DMS53 treated with DMSO at 0.1 percent for 48 hours (cell line): Measurements from ENCODE around the gene OFD1.
A peak's percentile ranks its signal among the peaks of the same experiment; 100 is the strongest.
"Not testable (repeated sequence)": the region's sequence is repeated elsewhere in the genome, so short reads cannot be mapped to it uniquely, and the experiment has no call there.

Experiments used
- DNase-seq: peaks from one replicate; lab custom pipeline; 2025; ENCODE audit not compliant: unreplicated experiment; lab: John Stamatoyannopoulos, UW

OFD1 gene

DNA sequence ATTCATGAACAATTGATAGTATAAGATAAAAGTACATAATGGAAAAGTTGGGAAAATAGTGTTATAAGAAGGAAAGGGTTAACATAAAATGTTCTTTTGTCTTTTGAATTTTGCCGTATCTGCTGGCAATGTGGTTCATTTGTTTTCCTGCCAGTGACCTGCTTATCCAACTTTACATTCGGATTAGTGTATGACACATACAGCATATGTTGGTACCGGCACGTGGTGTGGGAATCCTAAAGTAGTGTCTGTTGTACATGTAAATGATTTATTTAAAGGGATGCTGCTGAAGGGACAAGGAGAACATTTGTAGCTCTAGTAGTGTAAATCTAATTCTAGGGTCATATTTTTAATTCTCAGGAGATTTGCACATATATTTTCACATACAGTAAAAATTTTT, 34.2 kb upstream of the OFD1 start:
- no peak for DNase-seq

GRCh38 chrX:13702111-13702789, 32.3 kb upstream of the OFD1 start:
- no peak for DNase-seq

DNA sequence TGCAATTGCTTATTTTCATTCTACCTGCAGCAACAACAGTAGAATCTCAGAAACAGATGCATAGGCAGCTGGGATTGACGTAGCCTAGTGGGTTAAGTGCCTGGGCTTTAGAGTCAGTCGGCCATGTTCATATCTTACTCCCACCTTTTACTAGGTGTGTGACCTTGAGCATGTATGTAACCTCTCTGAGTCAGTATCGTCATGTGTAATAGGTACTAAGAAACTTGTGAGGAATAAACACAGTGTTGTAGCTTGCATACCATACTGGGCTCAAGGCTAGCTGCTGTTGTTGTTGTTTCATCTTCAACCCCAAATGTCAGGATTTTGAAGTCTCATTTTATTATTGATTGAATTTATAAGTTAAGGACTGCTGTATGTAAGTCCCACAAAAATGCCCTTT, 31.4 kb upstream of the OFD1 start:
- no peak for DNase-seq

DNA sequence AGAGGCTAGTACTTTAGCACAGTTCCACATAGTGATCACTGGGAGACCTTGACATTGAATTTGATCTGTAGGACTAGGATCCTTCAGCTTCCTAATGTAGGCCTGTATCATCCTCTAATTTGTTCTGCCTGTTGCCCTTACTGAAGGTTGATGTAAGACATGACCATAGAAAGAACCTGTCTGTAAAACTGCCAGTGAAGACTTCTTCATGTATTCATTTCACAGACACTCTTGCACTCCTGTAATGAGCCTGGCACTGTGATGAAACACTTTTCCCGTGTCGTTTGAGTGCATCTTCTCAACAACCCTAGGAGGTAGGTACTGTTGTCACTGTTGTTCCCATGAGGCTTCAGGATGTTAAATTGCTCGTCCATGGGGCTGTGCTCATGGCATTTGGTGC, 31.0 kb upstream of the OFD1 start:
- no peak for DNase-seq

GRCh38 chrX:13711141-13711540, 23.4 kb upstream of the OFD1 start:
- DNase-seq: no peak

DNA sequence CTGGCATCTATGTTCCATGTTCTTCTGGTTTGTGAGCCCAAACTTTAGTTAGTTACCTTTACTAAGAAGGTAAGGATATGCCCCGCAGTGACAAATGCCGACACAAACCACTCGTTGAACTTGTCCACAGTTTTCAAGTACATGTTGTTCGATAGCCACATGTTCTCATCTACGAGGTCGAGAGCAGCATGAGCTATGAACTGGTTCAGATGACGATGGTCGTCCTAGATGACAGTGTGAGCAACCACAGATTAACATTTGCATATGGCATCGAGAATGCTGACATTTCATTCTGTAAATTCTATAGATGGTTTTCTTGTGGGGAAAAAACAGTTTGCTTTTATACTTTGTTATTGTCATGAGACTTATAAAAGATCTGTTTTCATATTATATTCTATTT, 18.1 kb upstream of the OFD1 start:
- DNase-seq: no peak

GRCh38 chrX:13716905-13717304, 17.6 kb upstream of the OFD1 start:
- DNase-seq: no peak

- DNase-seq: no peak
Observed at GRCh38 chrX:13717700-13718472, 16.7 kb upstream of the OFD1 start.

DNA sequence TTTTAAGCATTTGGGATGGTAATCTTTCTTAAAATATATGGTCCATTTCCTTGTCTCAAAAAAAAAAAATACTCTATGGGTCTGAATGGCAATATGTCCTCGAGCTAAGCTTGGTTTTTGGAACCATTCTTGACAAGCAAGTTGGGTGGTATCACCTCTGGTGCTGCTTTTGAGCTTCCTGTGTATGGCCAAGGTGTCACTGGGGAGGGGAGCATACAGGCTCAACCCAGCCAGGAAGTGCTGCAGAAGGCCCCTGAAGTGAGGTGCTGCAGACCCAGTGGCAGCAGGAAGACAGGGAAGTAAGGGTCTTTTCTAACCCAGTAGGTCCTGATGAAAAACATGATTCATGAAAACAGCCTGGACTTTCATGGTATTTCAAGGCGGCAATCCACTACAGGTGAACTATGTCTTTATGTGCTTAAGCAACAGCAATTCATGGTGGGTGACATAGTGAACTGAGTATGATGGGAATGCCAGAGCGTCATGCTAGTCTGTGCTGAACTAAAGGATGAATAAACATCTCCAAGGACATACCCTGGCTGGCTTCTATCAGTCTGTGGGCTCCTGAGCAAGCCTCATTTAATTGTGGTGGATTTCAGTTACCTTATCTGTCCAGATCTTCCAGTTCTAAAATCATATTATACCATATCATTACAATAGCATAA, 15.2 kb upstream of the OFD1 start:
- DNase-seq: no peak

- peak; percentile 30 for DNase-seq
Observed at GRCh38 chrX:13721371-13721770, 13.2 kb upstream of the OFD1 start.

- peak; percentile 30 for DNase-seq
Observed at GRCh38 chrX:13721819-13722519, 12.6 kb upstream of the OFD1 start.

DNA sequence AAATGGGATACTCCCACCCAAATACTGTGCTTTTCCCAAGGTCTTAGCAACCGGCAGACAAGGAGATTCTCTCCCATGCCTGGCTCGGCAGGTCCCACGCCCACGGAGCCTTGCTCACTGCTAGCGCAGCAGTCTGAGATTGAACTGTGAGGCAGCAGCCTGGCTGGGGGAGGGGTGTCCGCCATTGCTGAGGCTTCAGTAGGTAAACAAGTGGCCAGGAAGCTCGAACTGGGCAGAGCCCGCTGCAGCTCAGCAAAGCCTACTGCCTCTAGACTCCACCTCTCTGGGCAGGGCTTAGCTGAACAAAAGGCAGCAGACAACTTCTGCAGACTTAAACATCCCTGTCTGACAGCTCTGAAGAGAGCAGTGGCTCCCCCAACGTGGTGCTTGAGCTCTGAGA, 9.7 kb upstream of the OFD1 start:
- peak; percentile 17 for DNase-seq

GRCh38 chrX:13726583-13726982, 8.0 kb upstream of the OFD1 start:
- not testable (repeated sequence) for DNase-seq

- not testable (repeated sequence) for DNase-seq
Observed at GRCh38 chrX:13730523-13730922, 4.0 kb upstream of the OFD1 start.

GRCh38 chrX:13732246-13733067, 2.1 kb upstream of the OFD1 start:
- no peak for DNase-seq

GRCh38 chrX:13733506-13733905, 1.0 kb upstream of the OFD1 start:
- DNase-seq: no peak

GRCh38 chrX:13741695-13742094, 7.1 kb downstream of the OFD1 start:
- DNase-seq: no peak

GRCh38 chrX:13742397-13743176, 8.0 kb downstream of the OFD1 start:
- DNase-seq: no peak

GRCh38 chrX:13747836-13748235, 13.3 kb downstream of the OFD1 start:
- peak; percentile 1 for DNase-seq

- no peak for DNase-seq
Observed at GRCh38 chrX:13748486-13748885, 13.9 kb downstream of the OFD1 start.
